ENCODE results near the gene LRIG3.

GRCh38 chr12:58950739-58951100, 30.4 kb upstream of the LRIG3 start:
- TF ChIP-seq CTCF (IDR thresholded peaks at IDR 0.05; ENCODE audit: control extremely low read depth in 1 of 3, insufficient read depth in 1 of 3, low read depth in 1 of 3, low read length in 3 of 3) (no peak), RAD21 (IDR thresholded peaks at IDR 0.05 in 1 of 2, conservative IDR thresholded peaks at IDR 0.05 in 1 of 2; ENCODE audit: low read depth in 2 of 2, low read length in 2 of 2) (no peak), E2F6 (IDR thresholded peaks at IDR 0.05) (no peak), POLR2A (IDR thresholded peaks at IDR 0.05; ENCODE audit: control extremely low read depth in 1 of 2, low read depth in 2 of 2, low read length in 2 of 2) (no peak), MAX (IDR thresholded peaks at IDR 0.05) (no peak), EZH2 (IDR thresholded peaks at IDR 0.05; ENCODE audit: low read depth, low read length, severe bottlenecking) (no peak), SIN3A (conservative IDR thresholded peaks at IDR 0.05 in 1 of 2, IDR thresholded peaks at IDR 0.05 in 1 of 2; ENCODE audit: low read depth in 1 of 2, low read length in 2 of 2) (no peak), CEBPB (IDR thresholded peaks at IDR 0.05; ENCODE audit: low read depth, low read length) (no peak), TEAD4 (IDR thresholded peaks at IDR 0.05; ENCODE audit: low read depth, low read length) (no peak), MAFK (IDR thresholded peaks at IDR 0.05; ENCODE audit: low read depth, low read length) (no peak), SP1 (IDR thresholded peaks at IDR 0.05; ENCODE audit: low read depth, low read length) (no peak)
